ENCODE data around the gene BRD4.

Gene BRD4

DNA sequence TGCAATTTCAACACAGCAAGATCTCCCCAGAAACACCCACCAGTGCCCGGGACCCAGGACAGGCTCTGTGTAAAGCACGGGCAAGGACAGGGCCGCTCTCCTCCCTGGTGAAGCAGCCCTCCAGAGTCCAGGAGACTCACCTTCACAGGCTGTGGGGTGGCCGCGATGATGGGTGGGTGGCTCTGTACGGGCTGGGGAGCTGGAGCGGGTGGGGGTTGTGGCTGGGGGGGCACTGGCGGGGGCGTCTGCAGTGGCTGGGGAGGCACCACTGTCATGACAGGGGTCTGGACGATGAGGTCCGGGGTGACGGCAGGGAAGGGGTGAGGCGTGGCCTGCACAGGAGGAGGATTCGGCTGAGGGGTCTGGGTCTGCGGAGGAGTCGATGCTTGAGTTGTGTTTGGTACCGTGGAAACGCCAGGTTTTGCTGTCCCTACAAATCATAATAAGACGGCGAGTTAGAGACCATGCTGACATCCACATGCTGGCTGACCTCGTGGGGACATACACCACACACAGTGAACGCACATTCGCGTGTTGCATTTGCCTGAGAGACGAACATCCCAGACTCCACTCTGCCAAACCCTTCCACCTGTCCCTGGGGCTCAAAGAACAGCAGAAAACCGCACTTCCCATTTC lies 67.0 kb downstream of the BRD4 start:
- DNase-seq (ENCODE audit: low read depth in 2 of 2), result no peak

GRCh38 chr19:15264933-15265206 lies 67.5 kb downstream of the BRD4 start:
- DNase-seq (ENCODE audit: low read depth in 2 of 2), result no peak

GRCh38 chr19:15264061-15264932 lies 68.0 kb downstream of the BRD4 start:
- peak; percentile 33 to 55 for DNase-seq (ENCODE audit: low read depth in 2 of 2)

DNA sequence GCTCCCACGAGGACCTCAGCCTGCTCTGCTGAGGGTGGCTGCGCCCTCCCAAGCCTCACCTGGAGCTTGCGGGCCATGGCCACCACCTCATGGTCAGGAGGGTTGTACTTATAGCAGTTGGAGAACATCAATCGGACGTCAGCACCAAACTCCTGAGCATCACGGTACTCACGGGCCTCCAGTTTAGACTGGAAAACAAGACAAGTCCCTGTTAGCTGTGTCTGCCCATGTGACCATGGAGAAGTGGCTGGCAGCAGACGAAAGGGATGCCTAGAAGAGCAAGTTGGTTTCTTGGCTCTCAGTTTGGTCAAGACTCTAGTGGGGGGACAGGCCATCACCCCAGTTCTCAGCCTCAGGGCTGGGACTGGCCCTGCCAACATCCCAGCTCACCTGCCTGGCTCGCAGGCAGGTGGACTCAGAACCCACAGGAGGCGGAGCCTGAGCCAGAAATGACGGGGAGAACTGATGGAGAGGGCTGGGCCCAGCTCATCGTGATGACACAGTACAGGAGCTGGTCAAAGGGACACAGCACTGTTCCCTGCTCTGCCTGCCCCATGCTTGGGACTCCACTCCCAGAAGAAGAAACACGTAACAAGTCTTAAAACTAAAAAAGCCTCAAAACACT lies 68.9 kb downstream of the BRD4 start:
- no peak for DNase-seq (ENCODE audit: low read depth in 2 of 2)

GRCh38 chr19:15262011-15262410 lies 70.3 kb downstream of the BRD4 start:
- no peak for DNase-seq (ENCODE audit: low read depth in 2 of 2)

- DNase-seq (ENCODE audit: low read depth in 2 of 2), result no peak
Measured at GRCh38 chr19:15260939-15261338, 71.4 kb downstream of the BRD4 start.

DNA sequence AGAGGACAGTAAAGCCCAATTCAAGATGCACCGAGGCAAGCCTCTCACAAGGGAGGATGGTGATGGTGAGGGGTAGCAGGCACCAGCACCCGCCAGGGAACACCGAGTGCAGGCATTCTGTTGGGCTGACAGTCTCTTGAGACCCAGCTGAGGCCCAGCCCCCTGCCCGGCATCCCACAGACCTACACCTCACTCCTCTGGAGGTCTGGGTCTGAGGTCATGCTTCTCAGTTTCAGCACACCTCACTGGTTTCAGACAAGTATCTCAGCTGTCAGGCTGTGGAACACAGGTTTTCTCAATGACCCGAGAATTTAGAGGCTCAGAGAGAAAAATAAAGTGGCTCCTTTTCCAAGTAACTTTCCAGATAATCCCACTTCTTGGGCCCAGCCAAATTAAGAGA lies 72.4 kb downstream of the BRD4 start:
- no peak for DNase-seq (ENCODE audit: low read depth in 2 of 2)

DNA sequence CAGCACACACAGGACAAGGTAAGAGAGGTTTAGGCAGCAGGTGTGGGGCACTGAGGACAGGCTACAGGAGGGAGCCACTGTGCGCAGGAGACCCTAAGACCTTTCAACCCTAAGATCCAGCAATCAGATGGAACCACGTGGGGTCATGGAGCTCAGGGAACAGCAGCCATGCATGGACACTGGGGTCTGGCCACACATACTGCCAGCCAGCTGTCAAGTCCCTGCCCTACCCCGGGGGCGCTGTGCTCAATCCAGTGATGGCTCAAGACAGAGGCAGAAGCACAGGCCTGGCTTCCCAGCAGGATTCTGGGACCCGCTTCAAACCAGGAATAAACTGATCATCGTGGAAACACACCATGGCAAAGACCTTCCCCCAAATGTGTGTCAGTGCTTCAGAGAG lies 74.6 kb downstream of the BRD4 start:
- no peak for DNase-seq (ENCODE audit: low read depth in 2 of 2)

DNA sequence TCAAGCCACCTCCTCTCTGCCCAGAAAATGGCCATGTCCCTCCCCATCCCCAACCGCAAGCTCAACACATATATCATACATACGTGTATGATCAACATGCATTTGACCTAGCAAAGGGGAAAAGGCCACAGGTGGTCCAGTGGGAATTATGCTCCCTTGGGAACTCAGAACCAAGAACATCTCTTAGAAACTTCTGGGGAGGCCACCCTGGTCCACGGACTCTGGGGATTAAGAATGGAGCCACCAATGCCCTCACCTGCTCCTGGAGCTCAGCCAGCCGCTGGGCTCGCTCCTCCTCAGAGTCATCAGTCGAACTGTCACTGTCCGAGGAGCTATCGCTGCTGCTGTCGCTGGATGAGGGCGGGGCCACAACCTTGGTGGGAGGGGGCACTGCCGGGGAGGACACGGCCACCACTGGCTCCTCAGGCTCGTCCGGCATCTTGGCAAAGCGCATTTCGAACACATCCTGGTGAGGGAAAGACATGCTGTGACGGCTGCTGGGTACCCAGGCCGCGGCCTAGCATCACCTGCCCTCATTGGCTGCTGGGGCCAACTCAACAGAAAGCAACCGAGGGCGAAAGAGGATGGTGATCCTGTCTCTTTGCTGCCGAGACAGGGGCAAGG lies 75.5 kb downstream of the BRD4 start:
- DNase-seq (ENCODE audit: low read depth in 2 of 2), result no peak

- DNase-seq (ENCODE audit: low read depth in 2 of 2), result no peak
Measured at GRCh38 chr19:15255359-15255990, 76.9 kb downstream of the BRD4 start.

GRCh38 chr19:15254547-15254946 lies 77.8 kb downstream of the BRD4 start:
- no peak for DNase-seq (ENCODE audit: low read depth in 2 of 2)

DNA sequence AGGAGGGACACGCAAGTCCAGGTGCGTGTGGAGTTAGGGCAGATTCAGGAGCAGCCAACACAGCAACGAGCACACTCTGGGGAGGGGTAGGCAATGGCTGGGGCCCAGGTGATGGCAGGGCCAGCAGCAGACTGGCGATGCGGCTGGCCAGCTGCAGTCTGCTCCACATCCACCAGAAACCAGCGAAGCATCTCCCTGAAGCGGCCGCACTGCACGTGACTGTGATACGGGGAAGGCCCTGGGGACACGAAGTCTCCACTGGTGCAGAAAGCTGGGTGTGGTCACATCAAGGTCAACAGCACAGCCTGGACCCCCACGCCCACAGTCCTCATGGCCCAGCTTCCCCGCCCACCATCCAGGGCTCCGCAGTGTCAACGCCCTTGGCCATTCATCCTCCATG lies 78.8 kb downstream of the BRD4 start:
- no peak for DNase-seq (ENCODE audit: low read depth in 2 of 2)

GRCh38 chr19:15253061-15253460 lies 79.3 kb downstream of the BRD4 start:
- DNase-seq (ENCODE audit: low read depth in 2 of 2), result no peak

DNA sequence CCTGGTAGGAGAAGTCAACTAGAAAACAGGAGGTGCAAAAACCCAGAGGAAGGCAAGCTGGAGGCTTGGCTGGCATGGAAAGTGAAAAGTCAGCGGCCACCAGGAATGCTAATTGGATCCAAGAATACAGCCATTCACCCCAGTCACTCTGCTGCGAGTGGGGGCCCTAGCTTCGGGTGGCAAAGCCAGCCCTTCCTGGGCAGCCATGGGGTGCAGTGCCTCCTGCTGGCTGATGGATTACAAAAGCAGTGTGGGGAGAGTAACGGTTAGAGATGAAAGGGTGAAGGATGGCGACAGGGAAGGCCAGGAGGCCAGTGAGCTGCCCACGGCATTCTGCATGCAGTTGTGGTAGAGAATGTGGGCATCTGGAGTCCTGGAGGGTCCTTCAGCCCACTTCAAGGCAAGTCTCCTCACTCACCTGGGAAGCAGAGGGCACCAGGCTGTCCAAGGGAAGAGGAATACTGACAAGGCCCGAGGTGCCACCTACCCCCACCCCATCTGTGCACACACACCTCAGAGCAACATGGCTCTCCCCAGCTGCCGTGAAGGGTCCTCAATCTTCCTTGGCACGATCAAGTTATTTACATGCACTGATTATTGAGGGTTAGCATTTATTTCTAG lies 79.8 kb downstream of the BRD4 start:
- no peak for DNase-seq (ENCODE audit: low read depth in 2 of 2)

- DNase-seq (ENCODE audit: low read depth in 2 of 2), result no peak
Measured at GRCh38 chr19:15251749-15252397, 80.5 kb downstream of the BRD4 start.

DNA sequence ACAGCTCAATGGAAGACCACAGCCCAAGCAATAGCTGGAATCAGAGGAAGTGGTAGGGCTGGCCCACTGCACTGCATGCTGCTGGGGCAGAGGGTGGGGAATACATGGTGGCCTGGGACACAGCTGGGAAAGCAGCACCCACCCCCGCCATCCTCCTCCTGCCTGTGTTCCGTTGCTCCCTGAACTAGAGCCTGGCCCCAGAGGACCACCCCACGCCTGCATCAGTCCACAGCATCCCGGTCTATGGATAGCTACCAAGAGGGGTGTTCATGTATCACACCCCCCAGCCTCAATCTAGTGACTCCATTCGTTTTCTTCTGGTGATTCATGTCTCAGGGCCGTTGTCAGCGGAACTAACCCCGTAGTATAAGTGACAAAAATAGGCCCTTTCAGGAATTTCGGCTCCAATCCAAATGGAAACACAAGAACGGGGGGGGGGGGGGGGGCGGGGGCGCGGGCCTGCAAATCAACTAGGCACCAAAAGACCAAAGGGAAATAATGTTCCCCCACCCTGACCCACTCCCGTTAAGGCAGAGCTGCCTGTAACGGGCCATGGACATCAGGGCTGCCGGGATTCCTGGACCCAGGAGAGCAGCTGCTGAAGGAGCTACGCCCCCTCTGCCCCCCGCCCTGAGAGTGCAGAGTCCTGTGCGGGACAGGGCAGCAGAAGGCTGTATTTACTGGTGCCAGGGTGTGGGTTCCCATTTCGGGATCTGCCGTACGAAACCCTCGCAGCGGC lies 81.2 kb downstream of the BRD4 start:
- no peak for DNase-seq (ENCODE audit: low read depth in 2 of 2)

DNA sequence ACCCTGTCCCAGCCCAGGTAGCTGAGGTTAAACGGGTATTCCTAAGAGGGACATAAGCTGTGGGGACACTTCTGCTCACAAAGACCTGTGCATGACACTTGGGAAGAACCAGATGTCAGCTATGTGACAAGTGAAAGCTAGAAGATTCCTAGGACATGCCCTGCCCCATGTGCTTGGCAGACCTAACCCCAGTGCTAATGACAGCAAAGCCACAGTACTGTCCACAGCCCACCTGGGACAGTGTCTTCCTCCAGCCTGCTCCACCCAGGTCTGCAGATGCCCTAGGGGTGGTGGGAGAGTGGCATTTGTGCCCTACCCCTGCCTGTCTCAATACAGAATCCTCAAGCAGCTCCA lies 81.7 kb downstream of the BRD4 start:
- no peak for DNase-seq (ENCODE audit: low read depth in 2 of 2)

DNA sequence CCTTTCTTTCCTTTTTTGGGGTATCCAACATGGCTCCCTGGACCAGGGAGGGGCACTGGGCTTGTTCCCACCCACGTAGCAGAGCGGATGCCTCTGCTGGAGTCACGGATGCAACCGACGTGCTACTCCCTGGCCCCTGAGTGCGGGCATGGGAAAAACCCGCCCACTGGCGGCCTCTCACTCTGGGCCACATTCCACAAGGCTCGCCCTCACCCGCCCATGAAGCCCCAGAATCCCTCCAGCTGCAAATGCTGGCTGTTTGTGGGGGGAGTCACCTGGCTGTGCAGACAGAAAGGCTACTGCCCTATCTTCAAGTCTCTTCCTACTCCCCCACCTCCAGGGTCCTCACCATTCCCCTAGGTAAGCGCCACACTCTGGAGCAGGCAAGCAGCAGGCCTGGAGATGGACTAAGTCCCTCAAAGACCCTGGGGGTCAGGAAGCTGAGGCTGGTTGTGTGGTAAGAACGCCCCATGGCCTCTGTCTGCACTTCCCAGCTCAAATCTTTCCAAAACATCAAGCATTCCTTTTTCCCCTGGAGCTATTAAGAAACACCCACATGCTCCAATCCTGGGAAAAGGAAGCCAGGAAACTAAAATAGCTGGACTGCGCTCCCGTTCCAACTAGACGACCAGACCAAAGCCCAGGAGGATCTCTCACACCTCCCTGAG lies 82.2 kb downstream of the BRD4 start:
- DNase-seq (ENCODE audit: low read depth in 2 of 2), result no peak

DNA sequence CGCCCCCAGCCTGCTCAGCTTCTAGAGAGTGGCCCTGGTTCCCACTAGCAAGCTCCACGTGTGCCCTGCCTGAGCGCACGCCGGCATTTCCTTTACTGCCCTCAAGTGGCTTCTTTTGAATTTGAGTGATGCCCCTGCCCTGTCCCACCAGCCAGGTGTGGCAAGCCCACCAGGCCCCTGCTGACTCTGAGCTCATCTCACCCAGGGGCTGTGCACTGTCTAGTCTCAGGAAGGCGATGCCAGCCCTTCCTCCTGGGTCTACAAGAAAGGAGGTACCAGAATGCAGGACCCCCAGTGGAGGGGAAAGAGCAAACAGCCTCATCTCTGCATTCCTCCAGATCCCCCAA lies 82.8 kb downstream of the BRD4 start:
- no peak for DNase-seq (ENCODE audit: low read depth in 2 of 2)
